GM19193 (cell line): ENCODE results near the gene C6orf132.

Experiments used
- POLR2A ChIP-seq: IDR thresholded peaks from 4 replicates; pipeline ENCODE4 v1.6.1; 2011; ENCODE audit not compliant: insufficient read depth, insufficient read length; ENCODE audit errors: extremely low read depth

The C6orf132 gene

GRCh38 chr6:42141603-42142117 is 760 bp downstream of the C6orf132 start:
- TF ChIP-seq POLR2A, result no peak

DNA sequence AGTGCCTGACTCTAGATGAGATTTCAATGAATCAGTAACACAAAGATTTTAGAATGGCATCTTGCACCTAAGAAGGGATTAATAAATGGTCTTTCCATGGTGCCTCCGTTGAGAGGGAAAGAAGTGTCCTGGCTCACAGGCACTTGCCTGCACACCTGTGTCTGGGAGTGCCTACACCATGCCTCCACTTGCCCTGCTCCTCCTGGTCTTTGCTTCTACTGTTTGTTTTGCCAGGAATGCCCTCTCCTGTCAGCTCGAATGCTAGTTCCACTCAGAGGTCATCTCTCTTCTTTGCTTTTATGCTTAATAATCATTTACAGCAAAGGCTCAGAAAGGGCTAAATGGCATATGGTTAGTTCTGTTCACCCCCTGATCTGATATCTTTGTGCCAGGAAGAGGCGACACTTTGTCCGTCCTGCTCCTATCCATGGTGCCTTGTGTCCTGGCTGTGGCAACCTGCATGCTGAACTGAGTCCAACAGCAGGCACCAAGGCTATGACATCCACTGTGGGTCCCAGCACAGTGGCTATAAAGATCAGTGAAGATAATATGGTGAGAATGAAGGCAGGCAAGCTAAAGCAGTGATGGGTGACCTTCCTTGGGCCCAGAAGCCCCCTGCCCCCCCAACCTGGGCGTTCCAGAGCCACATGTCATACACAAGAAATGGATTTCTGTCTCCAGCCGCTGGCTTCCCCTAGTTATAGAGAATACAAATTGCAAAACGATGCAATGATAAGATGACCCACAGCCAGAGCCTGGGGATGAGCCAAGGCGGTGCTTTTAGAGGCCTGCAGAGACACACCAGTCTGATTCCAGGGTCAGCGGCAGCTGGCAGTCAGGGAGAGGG is 1.4 kb downstream of the C6orf132 start:
- TF ChIP-seq POLR2A, result no peak

DNA sequence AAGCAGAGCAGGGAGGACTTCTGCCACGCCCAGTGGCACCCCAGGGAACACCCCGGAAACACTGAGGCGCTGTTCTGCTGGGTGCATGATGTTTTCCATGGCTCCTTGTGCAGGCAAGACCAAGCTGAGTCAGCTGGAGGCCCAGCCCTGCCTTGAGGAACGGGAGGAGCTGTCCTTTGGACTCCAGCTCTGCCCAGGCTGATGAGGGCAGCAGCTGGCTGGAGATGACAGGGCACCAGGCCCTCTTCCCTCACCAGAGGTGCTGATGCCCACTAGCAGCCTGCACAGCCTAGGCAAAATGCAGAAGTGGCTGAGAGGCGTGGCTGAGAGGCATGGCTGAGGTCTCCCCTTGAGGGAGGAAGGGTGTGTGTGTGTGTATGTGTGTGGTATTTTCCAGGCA is 2.4 kb downstream of the C6orf132 start:
- TF ChIP-seq POLR2A, result no peak

GRCh38 chr6:42138630-42139619 is 3.5 kb downstream of the C6orf132 start:
- TF ChIP-seq POLR2A, result no peak

GRCh38 chr6:42138190-42138589 is 4.2 kb downstream of the C6orf132 start:
- no peak for TF ChIP-seq POLR2A

DNA sequence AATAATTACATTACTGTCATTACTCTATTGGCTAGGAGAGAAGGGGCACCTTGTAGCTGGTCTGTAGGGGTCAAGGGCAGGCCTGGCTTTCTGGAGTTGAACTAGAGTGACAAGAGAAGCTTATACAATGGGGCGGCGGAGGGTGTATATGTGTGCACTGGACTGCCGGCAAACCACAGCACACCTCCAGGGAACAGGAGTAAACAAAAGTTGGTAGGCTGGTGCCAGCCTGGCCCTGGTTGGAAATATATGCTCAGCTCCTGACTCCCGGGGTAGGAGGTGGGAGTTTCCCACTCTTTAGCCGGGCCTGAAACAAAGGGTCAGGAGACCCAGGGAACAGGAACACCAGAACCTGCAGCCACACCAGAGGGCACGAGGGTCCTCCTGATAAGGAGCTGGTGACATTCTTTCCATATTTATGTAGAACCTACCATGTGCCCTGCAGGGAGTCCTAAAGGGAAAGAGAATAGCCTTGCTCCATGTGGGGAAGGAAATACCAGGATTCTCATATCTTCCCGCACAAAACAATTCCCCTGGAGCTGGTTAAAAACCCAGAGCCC is 5.1 kb downstream of the C6orf132 start:
- no peak for TF ChIP-seq POLR2A

DNA sequence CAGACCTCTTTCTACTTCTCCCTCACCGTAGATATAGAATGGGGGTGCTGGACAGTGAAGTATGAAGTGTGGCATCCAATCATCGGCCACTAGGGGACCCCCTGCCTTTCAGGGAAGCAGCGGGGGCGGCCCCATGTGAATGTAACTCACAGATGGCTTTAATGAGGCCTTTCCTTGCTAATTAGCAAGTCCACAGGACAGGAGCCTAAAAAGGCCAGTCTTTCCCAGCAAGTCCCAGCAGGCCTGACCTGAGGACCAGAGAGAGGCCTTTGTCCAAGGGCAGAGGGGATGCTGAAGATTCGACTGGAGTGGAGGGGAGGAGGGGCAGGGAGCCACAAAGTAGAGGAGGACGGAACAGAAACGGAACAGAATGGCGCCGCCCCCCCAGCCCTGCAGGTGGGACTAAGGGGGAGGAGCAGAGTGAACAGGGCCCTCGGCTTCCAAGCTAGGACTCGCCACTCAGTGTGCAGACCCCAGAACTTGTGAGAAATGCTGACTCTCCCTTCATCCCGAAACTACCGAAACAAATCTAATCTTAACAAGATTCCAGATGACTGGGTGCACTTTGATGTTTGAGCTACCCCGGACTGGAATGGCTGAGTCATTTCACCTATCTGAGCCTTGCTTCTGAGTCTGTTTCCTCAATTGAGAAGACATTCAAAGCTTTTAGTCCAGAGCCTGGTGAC is 5.8 kb downstream of the C6orf132 start:
- TF ChIP-seq POLR2A, result no peak

- no peak for TF ChIP-seq POLR2A
Observed at GRCh38 chr6:42135722-42136121, 6.7 kb downstream of the C6orf132 start.

DNA sequence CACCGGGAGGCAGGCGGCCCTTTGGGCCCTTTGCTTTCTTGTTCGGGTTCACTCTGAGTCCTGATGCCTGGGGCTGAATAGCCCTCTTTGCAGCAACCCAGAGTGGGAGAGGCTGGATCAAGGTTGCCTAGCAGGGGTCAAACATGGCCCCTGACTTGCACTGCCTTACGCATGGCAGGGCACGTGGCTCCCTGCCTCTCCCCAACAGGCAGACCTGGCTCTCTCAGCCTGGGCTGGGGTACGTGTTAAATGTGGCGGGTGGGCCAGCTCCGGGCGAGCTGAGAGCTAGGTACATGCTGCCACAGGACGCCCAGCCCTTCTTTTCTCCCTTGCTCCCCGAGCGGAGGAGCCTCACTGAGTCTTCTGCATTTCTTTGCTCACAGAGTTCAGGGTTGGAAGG is 7.3 kb downstream of the C6orf132 start:
- no peak for TF ChIP-seq POLR2A

- no peak for TF ChIP-seq POLR2A
Observed at GRCh38 chr6:42133926-42134325, 8.5 kb downstream of the C6orf132 start.

- TF ChIP-seq POLR2A, result no peak
Observed at GRCh38 chr6:42131531-42131930, 10.9 kb downstream of the C6orf132 start.

DNA sequence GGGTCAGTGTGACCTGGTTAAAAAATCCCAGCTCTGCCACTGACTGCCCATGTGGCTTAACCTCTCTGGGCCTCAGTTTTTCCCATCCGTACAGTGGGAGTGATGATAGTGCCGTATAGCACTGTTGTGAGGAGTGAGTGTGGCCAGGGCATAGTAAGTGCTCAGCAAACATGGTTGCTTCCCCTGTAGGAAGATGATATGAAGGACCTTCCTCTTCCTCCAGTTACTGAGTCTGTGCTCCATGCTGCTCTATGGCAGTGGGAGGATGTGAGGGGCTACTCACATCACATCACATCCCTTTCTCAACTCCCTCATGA is 13.1 kb downstream of the C6orf132 start:
- TF ChIP-seq POLR2A, result no peak

- TF ChIP-seq POLR2A, result no peak
Observed at GRCh38 chr6:42128460-42129359, 13.7 kb downstream of the C6orf132 start.

- TF ChIP-seq POLR2A, result no peak
Observed at GRCh38 chr6:42125663-42126062, 16.8 kb downstream of the C6orf132 start.
